PFSK-1 (cell line): ENCODE results near the gene DAGLB.

Experiments
- FOXP2 ChIP-seq: optimal IDR thresholded peaks from 2 replicates; pipeline ENCODE3; 2011; ENCODE audit warnings: borderline replicate concordance, control low read depth, inconsistent platforms; ENCODE audit not compliant: insufficient read depth; ENCODE audit errors: extremely low read length, extremely low read depth
- POLR2AphosphoS5 ChIP-seq: IDR thresholded peaks from 2 replicates; pipeline ENCODE4 v1.6.1; 2012; ENCODE audit warnings: low read depth, mild to moderate bottlenecking, control low read depth, low read length, moderate library complexity
- REST ChIP-seq, 2 experiments: IDR thresholded peaks; 2 replicates each; pipeline versions ENCODE4 v1.6.1 to v1.8.0; 2011 to 2012; ENCODE audit warnings: low read depth in 2 of 2, low read length in 2 of 2, control low read depth in 1 of 2, inconsistent platforms in 1 of 2, mild to moderate bottlenecking in 1 of 2, moderate library complexity in 1 of 2; ENCODE audit not compliant: insufficient read depth in 1 of 2
- SIN3A ChIP-seq: IDR thresholded peaks from 2 replicates; pipeline ENCODE4 v1.6.1; 2012; ENCODE audit warnings: mild to moderate bottlenecking, low read length, moderate library complexity, borderline replicate concordance; ENCODE audit not compliant: insufficient read depth
- TAF1 ChIP-seq: IDR thresholded peaks from 2 replicates; pipeline ENCODE4 v1.6.1; 2012; ENCODE audit warnings: low read length, control low read depth, borderline replicate concordance; ENCODE audit not compliant: insufficient read depth

The DAGLB gene

GRCh38 chr7:6416516-6417145 lies 31.1 kb downstream of the DAGLB start:
- TF ChIP-seq REST (IDR thresholded peaks at IDR 0.05; ENCODE audit: insufficient read depth in 1 of 2, low read depth in 2 of 2, low read length in 2 of 2) (no peak), TAF1 (no peak), FOXP2 (no peak), POLR2AphosphoS5 (no peak), SIN3A (no peak)

GRCh38 chr7:6413637-6414036 lies 34.1 kb downstream of the DAGLB start:
- no peak for TF ChIP-seq SIN3A
- TF ChIP-seq POLR2AphosphoS5: no peak
- TF ChIP-seq REST (IDR thresholded peaks at IDR 0.05; ENCODE audit: insufficient read depth in 1 of 2, low read depth in 2 of 2, low read length in 2 of 2): no peak
- TF ChIP-seq FOXP2: no peak
- no peak for TF ChIP-seq TAF1

GRCh38 chr7:6409944-6410693 lies 37.6 kb downstream of the DAGLB start:
- TF ChIP-seq FOXP2 (no peak), TAF1 (no peak), POLR2AphosphoS5 (no peak), SIN3A (no peak), REST (IDR thresholded peaks at IDR 0.05; ENCODE audit: insufficient read depth in 1 of 2, low read depth in 2 of 2, low read length in 2 of 2) (no peak)

GRCh38 chr7:6409091-6409490 lies 38.7 kb downstream of the DAGLB start:
- no peak for TF ChIP-seq TAF1
- TF ChIP-seq REST (IDR thresholded peaks at IDR 0.05; ENCODE audit: insufficient read depth in 1 of 2, low read depth in 2 of 2, low read length in 2 of 2): no peak
- TF ChIP-seq SIN3A: no peak

GRCh38 chr7:6407434-6407833 lies 40.3 kb downstream of the DAGLB start:
- TF ChIP-seq REST (IDR thresholded peaks at IDR 0.05; ENCODE audit: insufficient read depth in 1 of 2, low read depth in 2 of 2, low read length in 2 of 2): no peak
- no peak for TF ChIP-seq POLR2AphosphoS5
- no peak for TF ChIP-seq FOXP2
- no peak for TF ChIP-seq SIN3A
